NCI-H2171 treated with DMSO at 0.1 percent for 48 hours (cell line): ENCODE measurements around the gene POLR2F.

ENCODE experiments used
- DNase-seq: peaks from one replicate; lab custom pipeline; 2025; lab: John Stamatoyannopoulos, UW

Gene POLR2F

DNA sequence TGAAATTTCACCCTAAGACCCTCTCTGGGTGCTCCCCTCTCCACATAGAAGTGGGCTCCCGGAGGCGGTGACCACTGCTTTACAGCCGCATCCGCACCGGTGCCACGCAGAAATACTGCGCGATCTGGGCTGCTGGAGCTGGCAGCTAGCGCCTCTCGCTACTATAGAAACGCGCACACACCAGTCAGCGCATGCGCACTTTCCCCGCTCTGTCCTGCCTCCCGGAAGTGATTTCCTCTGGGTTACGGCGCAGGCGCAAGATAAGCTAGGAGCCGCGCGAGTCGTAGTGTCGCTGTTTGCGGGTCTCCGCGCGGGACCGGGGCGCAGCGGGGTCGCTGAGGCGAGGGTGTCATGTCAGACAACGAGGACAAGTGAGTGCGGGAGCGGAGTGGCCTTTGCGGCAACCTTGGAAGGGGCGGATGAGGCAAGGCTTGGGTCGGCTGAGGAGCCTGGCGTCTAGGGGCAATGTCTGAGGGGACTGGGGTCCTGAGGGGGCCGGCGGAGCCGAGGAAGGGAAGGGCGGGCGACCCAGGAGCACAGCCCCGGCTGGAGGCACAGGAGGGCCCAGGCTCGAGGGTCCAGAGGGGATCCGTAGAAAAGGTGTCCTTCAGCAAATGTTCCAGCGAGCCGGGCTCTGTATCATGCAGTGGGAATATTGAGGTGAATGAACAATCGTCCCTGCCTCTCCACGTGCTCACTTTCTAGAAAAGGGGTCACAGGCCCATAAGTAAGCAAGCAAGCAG lies at the start of gene POLR2F, which contains the start of gene C22orf23:
Gene POLR2F, plus strand, starts transcription at position 263 of the 743 bp plus-strand sequence. Its CDS starts 89 bp downstream, at position 352.
Gene C22orf23, minus strand, starts transcription at position 165 of the 743 bp plus-strand sequence. CDS start 452 bp downstream, outside the sequence.
- DNase-seq, result peak; percentile 97

DNA sequence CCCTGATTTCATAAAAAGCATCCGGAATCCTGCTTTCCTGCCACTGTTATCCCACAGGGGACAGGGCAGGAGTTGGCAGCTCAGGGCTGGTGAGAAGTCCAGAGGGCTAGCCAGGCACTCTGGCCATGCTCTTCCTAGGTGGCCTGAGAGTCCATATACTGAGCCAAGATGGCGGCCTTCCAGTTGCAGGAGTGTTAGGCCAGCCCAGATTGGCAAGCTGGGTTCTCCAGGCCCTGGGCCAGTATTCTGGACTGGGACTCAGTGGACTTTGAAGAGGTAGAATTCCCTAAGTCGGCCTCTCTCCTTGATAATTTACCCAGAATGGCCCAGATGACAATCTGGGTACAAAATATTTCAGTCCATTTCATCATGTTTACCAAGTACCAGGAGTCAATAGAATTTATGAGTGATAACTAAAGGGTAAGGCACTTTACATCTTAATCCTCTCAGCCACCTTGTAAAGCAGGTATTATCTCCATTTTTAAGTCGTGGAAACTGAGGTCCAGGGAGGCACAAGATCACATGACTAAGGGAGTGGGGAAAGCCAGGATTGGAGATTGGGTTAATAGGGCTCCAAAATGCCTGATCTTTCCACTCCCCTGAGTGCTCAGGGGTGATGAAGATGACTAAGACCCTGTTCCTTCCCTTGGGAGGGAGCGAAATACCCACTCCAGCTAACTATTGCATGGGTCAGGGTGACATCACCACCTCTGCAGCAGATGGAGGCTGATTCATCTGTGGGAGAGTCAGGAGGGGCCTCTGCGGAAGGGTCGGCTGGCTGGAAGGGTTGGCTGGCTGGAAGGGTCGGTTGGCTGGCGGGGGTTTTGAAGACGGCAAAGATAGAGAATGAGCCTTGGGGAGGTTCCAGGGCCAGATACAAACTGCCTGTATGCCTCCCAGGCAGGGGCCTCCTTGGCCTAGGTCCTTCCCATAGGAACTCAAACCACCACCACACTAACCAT lies 48.6 kb upstream of the POLR2F start:
- peak; percentile 64 for DNase-seq

DNA sequence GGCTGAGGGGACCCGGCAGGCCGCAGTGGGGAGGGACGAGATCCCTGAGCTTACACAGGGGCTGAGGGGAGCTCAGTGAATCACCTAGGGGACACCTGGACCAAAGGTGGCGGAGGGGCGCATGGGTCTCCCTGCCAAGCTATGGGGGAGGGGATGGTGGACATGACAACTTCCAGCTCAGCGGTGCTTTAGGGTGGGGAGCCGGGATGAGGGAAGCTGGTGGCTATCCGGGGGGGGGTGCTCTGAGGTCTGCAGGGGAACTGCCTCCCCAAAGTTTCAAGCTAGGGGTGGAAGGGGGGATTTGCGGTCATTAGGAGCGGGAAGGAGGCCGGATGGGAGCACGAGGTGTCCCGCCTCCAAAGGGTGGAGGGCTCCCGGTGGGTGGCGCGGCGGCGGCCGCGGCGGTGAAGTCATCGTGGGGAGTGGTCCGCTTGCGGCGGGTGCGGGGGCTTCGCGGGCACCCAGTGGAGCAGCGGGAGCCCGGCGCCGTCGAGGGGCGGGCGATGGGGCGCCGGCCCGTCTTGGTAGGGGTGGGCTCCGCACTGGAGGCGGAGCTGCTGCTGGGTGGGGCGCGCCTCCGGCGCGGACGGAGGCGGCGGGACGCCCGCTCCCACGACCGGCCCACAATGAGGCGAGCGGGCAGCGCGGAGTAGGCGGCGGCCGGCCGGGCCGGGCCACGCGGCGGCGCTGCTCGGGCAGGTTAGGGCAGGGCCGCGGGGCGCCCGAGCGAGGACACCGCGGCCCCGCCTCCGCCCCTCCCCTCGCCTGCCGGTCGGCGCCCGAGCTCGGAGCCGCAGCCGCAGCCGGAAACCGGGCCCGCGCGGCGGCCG lies 47.8 kb upstream of the POLR2F start, which contains the start of gene MICALL1:
Gene MICALL1, plus strand, starts transcription at position 764 of the 830 bp plus-strand sequence. CDS start 126 bp downstream, outside the sequence.
- DNase-seq, result peak; percentile 57

DNA sequence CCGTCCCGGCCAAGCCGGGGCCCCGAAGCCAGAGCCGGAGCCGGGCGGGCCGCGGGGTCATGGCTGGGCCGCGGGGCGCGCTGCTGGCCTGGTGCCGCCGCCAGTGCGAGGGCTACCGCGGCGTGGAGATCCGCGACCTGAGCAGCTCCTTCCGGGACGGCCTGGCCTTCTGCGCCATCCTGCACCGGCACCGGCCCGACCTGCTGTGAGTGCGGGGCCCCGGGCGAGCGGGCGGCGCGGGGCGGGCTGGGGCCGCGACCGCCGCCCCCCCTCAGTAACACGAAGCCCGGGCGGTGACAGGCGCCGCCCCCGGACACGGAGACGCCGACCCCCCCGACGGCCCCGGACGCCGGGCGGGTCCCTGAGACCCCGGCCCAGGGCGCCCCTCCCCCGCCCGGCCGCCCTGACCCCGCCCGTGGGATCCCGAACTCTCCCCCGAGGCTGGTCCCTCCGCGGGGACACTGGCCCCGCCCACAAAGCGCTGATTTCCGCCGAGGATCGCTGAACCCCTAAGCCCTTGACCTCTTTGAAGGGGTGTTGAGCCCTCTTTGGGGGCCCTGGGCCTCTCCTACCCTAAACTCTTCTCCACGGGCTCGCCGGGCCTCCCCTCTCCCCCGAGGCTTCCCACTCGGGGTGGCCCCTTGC lies 47.0 kb upstream of the POLR2F start:
- DNase-seq, result no peak

DNA sequence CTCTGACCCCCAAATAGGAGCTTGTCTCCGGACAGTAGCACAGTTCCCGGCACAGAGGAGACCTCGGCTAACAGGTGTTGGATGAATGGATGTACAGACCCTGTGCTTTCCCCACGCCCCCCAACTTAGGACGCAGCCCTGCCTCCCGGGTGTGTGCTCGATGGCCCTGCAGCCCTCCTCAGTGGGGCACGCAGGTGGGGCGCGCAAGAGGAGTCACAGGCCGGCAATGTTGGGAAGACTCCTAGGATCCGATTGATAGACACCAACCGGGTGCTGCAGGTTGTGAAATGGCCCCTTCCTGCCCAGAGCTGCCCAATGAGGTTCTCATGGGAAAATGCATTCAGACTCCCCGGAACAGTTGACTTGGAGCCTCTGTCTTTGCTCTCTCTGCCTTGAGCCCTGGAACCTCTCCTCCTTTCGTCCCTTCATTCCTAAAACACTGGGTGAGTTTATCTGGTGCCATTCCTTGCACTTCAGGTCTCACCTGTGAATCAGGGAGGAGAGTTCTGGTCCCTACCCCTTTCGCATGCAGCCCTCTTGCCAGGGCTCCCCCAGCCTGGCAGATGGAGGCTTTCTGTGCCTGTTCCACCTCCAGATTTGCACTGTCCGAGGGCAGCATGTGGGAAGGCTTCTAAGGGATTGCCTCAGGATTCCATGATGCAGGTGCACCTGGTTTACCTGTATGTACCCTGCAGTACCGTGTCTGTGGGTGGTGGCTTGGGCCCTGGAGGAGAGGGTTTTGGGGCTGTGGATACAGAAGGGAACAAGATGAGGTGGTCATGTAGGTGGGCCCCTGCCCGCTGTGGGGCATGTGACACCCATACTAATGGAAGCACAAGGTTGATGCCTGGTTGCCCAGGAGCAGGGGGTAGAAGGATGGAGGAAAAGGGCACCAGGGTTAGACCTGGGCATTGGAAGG lies 46.2 kb upstream of the POLR2F start:
- peak; percentile 43 for DNase-seq

DNA sequence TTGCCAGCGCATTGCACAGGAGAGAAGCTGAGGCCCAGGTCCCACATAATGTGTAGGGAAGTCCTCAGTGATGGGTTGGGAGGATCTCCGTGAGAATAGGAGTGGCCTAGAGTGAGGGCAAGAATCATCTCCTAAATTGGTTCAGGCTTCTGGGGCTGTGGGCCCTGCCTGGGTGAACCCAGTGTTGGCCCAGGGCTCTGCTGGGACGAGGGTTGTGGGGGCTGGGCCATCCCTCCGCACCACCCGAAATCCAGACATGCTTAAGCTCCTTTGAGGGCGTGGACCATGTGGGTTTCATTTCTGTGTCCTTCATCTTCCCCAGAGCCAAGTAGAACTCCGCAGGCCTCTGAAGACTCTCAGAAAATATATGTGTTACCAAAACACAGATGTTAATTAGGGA lies 43.7 kb upstream of the POLR2F start:
- DNase-seq, result no peak

DNA sequence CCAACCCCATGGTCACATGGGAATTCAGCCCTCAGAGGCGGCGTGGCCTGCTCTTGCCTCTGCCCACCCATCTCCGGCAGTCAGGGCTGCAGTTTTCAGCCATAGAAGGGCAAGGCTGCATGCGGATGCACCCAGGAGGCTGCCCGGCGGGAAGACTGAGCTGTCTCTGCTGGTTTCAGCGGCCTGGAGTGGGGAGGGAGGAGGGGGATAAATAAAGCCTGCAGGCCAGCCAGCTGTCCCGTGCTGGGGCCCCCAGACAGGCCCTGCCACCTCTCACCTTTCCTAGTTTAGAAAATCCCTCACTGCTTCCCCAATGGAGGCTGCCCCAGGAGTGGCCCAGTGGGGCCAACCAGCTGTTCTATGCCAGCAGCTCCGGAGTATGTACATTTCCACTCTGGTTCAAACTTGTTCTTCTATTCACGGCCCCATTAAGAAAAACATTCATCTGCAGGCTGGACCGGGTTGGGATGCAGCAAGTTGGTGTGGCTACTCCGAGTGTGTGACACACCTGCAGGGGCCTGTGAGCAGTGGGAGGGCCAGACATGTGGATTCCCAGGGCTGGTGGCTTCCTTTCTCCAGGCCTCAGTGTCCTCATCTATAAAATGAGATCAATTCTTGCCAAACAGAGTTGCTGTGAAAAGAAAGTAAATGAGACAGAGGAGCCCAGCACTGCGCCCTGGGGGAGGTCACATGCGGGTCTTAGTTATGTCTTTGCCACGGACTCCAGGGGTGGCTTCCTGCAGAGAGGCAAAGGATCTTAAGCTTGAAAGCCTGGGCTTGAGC lies 42.4 kb upstream of the POLR2F start:
- DNase-seq, result peak; percentile 31

DNA sequence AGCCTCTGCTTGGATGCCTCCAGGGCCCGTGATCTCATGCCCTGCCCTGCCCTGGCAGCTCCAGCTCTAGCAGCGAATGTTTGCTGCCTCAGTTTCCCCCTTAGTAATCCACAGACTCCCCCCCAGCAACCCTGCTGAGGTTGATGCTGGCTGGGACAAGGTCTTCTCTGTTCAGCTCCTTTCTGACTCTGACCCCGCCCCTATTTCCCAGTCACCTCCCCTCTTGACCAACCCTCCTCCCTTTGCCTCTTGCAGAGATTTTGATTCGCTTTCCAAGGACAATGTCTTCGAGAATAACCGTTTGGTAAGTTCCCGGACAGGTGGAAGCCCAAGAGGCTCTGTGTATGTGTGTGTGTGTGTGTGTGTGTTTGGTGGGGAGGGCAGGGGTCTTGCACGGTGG lies 41.8 kb upstream of the POLR2F start:
- DNase-seq, result no peak

DNA sequence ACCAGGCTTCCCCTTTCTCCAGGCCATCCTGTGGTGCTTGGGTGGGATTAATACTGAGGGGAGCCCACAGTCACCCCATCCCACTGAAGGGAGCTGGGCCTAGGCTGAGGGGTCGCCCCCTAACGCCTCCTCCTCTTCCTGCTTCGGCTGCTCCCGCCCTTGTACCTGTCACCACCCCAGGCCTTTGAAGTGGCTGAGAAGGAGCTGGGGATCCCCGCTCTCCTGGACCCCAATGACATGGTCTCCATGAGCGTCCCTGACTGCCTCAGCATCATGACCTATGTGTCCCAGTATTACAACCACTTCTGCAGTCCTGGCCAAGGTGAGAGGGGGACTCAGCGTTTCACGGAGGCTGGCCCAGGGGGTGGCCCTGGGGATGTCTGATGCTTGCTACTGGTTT lies 41.3 kb upstream of the POLR2F start:
- DNase-seq, result no peak

DNA sequence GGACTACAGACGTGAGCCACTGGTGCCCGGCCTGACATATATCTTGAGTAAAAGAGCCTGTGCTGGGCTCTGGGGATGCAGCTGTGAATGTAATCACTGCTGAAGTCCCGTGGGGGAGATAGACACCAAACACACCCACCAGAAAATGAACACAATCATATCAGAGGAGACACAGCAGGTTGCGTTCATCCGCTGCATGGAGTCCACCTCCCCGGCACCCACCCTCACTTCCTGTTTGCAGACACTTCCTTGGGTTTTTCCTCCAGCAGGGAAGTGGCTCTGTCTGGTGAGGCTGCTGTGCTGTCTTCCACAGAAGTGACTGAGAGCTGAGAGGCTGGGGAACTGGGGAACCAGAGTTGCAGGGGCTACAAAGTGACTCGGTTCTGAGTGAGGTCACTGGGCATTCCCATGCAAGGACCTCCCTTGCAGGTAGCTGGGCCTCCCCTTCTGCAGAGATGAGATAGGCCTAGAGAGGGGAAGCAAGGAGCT lies 40.2 kb upstream of the POLR2F start:
- no peak for DNase-seq

DNA sequence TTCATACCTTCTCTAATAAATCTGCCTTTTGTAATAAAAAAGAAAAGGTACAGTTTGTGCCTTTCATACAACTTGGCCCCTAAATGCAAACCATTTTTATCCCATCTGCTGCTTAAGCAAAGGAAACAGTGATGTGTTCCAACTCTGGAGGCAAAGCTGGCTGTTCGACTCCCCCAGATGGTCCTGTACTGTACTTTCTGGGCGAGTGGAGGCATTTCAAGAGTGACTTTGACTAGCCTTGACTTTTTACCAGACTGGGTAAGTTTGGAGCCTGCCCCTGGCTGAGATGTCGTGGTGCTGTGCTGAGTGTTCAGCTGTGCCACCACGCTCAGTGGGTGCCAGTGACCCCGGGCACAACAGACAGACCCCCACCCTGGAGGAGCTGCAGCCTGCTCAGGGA lies 37.2 kb upstream of the POLR2F start:
- no peak for DNase-seq

DNA sequence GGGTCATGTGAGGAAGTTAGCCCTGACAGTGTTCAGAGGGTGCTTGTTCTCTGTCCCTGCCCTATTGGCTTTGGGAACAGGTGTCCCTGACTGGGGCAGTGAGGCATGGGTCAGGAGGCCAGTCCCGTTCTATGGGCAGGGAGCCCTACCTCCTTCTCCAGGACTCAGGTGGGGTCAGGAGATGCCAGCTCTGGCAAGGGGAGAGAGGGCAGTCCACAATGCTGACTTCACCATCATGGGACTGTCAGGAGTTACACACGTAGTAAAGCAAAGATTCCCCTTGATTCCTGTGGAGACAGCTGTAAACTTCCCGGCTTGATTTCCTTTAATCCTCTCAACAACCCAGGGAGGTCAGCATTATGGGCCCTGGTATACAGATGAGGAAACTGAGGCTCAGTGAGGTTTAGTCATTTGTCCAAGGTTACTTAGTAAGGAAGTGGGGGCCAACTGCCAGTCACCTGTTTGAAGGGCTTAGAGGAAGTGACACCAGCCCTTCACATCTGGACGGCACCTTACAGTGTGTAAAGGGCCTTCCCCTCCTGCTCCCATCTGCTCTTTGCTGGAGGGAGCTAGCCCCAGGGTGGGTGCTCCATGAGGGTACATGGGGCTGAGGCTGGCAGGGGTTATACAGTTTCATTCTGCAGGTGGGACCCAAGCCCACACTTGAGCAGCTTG lies 35.5 kb upstream of the POLR2F start:
- DNase-seq, result no peak

DNA sequence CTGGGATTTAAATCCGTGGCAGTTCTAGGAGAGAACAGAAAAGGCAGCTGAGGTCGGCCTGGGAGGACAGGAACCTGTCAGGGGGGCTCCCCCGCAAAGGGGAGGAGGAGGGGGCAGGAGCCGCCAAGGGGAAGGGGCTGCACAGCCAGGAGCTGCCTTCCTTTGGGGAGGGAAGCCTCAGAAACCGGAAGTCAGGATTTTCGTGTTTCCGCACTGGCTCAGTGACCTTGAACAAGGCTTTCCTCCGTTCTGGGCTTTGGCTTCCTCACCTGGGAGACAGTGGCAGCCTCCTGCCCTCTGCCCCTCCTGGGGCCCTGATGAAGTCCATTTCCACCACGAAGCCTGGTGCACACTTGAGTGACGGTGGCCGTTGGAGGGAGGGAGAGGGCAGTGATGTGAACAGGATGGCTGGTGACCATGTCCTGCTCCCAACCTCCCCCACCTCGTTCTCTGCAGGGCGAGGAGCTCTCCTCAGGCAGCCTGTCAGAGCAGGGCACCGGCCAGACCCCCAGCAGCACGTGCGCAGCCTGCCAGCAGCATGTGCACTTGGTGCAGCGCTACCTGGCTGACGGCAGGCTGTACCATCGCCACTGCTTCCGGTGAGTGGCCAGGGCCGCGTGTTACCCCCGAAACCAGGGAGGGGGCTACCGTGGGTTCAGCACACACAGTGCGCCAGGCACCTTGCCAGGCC lies 34.8 kb upstream of the POLR2F start:
- no peak for DNase-seq

DNA sequence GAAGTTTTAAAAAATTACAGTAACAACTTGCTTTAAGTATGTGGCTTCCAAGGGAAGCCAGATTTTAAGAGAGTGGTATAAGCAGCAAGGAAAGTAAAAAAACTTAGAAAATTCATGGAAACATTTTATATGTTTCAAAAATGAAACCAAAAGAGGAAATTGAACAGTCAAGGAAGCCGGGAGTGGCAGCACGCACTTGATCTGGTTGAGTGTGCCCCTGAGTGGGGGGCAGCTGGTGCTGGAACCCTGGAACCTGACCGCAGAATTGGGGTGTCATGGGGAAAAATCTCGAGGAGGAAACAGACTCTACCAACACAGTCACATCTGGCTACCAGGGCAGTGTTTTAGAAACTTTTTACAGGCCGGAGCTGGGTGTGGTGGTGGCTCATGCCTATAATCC lies 33.4 kb upstream of the POLR2F start:
- no peak for DNase-seq

DNA sequence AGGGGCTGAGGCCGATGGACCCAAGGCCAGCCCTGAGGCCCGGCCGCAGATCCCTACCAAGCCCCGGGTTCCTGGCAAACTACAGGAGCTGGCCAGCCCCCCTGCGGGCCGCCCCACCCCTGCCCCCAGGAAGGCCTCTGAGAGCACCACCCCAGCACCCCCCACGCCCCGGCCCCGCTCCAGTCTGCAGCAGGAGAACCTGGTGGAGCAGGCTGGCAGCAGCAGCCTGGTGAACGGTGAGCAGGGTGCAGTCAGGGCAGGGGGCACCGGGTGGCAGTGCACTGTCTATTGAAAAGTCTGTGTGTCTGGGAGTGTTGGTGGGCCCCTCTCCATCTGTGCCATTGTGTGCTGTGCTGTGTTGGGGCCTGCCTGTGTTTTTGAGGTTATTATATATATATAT lies 31.3 kb upstream of the POLR2F start:
- peak; percentile 73 for DNase-seq

DNA sequence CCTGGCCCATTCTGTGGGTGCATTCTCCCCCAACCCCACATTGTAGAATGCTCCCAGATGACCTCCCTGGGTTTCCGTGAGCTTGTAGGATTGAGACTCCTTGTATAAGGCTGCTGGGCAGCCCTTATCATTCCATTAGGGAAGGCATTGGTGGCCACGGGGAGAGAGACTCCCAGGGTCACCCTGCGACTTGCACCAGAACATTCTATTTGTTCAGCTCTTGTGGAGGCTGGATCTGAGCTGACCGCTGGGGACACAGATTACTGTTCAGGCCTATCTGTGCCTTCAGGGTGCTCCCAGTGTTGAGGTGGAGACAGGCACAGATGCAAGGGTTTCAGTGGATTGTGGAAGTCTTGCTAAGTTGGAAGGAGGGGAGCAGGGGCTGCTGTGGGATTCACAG lies 29.6 kb upstream of the POLR2F start:
- no peak for DNase-seq

DNA sequence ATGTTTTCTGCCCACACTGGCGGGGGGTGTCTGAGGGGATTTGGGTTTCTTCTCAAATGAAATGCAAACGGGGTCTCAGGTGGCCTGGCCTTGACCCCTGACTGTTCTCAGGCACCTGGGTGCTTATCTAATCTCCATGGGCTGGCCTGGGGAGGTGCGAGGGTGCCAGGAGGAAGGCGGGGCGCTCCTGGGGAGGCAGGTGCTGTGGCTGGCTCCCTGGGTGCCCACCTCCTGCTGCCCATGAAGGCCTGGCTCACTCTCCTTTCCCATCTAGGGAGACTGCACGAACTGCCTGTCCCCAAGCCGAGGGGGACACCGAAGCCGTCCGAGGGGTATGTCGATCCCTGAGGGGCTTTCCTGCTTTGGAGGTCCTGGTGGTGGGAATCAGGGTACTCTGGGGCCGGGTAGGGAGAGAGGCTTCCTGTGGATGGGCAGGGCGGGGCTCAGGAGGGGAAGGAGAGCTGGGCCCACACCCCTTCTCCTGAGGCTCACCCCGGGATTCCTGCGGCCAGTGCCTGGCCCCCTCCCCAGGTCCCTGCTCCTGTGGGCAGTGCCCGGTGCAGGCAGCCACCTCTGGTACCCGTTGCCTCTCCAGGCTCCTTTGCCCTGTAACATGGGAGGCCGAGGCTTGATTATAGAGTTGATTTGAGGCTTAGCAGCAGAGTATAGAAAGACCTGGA lies 29.0 kb upstream of the POLR2F start:
- no peak for DNase-seq
